ENCODE measurements around the gene CDH4.

The CDH4 gene

DNA sequence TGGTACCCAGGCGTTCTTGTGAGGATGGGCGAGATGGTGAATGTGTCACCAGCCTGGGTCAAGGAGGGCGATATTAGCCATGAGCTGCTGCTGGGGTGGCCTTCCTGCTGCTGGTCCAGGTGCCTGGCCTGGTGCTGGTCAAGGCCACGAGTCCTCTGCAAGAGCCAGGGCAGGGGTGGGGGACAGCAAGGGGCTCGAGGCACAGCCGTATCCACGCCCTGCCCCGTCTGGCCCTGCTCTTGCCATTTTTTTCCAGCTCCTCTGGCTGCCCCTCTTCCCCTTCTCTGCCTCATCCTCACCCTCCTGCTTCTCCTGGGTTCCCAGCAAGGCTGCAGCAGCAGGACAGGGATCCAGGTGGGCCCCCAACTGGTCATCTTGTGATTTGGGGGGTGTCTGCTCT is 51.2 kb downstream of the CDH4 start:
- DNase-seq (ENCODE audit: low read depth in 2 of 2) = no peak
- TF ChIP-seq, protein P1, sequence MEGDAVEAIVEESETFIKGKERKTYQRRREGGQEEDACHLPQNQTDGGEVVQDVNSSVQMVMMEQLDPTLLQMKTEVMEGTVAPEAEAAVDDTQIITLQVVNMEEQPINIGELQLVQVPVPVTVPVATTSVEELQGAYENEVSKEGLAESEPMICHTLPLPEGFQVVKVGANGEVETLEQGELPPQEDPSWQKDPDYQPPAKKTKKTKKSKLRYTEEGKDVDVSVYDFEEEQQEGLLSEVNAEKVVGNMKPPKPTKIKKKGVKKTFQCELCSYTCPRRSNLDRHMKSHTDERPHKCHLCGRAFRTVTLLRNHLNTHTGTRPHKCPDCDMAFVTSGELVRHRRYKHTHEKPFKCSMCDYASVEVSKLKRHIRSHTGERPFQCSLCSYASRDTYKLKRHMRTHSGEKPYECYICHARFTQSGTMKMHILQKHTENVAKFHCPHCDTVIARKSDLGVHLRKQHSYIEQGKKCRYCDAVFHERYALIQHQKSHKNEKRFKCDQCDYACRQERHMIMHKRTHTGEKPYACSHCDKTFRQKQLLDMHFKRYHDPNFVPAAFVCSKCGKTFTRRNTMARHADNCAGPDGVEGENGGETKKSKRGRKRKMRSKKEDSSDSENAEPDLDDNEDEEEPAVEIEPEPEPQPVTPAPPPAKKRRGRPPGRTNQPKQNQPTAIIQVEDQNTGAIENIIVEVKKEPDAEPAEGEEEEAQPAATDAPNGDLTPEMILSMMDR (IDR thresholded peaks at IDR 0.05; ENCODE audit: low read depth, low read length) = no peak
- no peak overlapping the region for H3K4me3 ChIP-seq (replicated peaks in 1 of 2; ENCODE audit: low read depth in 2 of 2, low read length in 2 of 2)

DNA sequence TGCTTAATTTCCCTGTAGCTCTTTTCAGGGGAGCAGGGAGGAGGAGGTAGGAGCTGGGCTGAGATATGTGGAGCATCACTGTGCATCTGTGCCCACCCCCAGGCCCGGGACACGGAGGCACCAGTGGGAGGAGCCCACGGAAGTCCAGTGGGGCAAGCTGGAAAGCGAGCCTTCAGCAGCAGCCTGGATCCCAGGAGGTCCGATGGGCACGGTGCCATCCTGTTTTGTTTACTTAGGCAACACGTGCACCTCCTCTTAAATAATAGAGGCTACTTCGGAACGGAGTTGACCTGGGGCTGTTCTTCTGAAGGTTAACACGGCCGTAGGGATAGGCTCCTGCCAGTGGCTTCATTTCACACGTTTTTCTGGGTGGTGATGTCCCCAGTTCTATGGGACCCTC is 51.6 kb downstream of the CDH4 start:
- no peak overlapping the region for H3K4me3 ChIP-seq (replicated peaks in 1 of 2; ENCODE audit: low read depth in 2 of 2, low read length in 2 of 2)
- DNase-seq (ENCODE audit: low read depth in 2 of 2) = no peak
- TF ChIP-seq, protein P1 (IDR thresholded peaks at IDR 0.05; ENCODE audit: low read depth, low read length) = no peak

DNA sequence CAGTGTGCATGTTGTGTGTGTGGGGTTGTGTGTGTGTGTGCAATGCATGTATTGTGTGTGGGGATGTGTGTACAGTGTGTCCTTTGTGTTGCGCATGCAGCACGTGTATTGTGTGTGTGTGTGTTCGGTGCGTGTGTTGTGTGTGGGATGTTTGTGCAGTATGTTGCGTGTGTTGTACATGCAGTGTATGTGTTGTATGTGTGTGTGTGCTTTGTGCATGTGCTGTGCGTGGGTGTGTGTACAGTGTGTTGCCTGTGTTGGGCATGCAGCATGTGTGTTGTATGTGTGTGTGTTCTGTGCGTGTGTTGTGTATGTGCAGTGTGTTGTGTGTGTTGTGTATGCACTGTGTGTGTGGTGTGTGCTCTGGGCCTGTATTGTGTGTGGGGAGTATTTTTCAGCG is 52.7 kb downstream of the CDH4 start:
- no peak for DNase-seq (ENCODE audit: low read depth in 2 of 2)
- no peak overlapping the region for H3K4me3 ChIP-seq (replicated peaks in 1 of 2; ENCODE audit: low read depth in 2 of 2, low read length in 2 of 2)
- TF ChIP-seq, protein P1 (IDR thresholded peaks at IDR 0.05; ENCODE audit: low read depth, low read length) = no peak

DNA sequence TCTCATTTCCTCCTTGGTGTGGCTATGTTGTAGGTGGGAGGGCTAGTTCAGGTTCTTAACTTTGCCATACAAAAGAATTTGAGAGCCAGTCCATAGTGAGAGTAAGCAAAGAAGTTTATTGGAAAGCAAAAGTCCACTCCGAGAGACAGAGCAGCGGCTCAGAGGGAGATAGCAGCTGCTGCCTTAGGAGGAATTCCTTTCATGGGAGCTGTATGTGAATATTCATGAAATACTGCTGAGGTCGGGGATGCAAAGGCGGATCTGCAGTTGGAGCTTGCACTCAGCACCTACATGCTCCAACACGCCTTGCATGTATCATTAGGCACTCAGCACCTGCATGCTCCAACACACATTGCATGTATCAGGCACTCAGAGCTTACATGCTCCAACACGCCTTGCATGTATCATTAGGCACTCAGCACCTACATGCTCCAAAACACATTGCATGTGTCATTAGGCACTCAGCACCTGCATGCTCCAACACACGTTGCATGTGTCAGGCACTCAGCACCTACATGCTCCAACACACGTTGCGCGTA is 54.9 kb downstream of the CDH4 start:
- TF ChIP-seq, protein P1 (IDR thresholded peaks at IDR 0.05; ENCODE audit: low read depth, low read length) = no peak
- no peak for DNase-seq (ENCODE audit: low read depth in 2 of 2)
- no peak overlapping the region for H3K4me3 ChIP-seq (replicated peaks in 1 of 2; ENCODE audit: low read depth in 2 of 2, low read length in 2 of 2)

DNA sequence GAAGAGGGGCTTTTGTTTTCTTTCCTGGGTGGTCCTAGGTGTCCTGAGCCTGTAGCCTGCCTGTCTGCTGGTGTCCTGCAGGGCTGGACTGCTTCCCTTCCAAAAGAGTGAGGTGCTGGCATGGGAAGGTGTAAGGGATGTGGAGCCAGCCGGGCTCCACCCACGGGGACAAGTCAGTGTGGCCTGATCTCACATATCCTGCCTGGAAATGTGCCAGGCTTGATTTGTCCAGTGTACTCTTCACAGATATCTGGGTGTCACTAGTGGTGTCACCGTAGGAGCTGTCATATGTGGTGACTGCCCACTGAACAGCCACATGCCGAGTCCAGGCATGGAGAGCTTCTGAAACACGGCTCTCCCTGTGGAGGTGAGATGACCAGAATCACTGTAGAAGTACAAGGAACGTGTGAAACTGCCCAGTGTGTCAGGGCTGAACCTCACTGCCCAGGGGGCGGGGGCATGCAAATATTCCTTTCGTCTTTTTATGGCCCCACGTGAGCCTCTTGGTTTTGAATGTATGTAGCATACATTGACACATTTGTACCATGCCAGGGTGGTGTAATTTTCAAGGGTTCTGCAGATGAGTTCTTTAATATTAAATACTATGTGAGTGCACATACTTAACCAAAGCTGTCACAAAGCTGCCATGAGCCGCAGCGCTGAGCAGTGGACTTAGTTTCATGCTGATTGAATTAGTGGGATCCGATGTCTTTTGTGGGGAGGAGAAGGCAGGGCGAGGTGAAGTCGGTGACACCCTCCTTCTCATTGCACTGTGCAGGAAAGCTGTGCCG is 55.8 kb downstream of the CDH4 start:
- H3K4me3 ChIP-seq (replicated peaks in 1 of 2; ENCODE audit: low read depth in 2 of 2, low read length in 2 of 2) = no peak overlapping the region
- TF ChIP-seq, protein P1 (IDR thresholded peaks at IDR 0.05; ENCODE audit: low read depth, low read length) = no peak
- no peak for DNase-seq (ENCODE audit: low read depth in 2 of 2)

DNA sequence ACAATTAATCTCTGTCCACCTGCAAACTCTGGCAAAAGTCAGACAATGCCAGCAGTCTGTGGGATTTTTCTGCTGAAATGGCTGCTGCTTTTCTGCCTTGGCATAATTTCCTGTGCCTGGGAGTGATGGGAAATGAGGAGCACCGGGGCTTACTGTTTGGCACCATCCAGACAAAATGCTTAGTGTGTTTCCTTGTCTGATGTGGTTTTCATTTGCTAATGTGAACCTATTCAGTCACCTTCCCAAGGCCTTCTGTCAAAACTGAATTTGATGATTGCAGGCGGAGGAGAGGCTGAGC is 56.4 kb downstream of the CDH4 start:
- no peak overlapping the region for H3K4me3 ChIP-seq (replicated peaks in 1 of 2; ENCODE audit: low read depth in 2 of 2, low read length in 2 of 2)
- no peak for DNase-seq (ENCODE audit: low read depth in 2 of 2)
- TF ChIP-seq, protein P1 (IDR thresholded peaks at IDR 0.05; ENCODE audit: low read depth, low read length) = no peak

DNA sequence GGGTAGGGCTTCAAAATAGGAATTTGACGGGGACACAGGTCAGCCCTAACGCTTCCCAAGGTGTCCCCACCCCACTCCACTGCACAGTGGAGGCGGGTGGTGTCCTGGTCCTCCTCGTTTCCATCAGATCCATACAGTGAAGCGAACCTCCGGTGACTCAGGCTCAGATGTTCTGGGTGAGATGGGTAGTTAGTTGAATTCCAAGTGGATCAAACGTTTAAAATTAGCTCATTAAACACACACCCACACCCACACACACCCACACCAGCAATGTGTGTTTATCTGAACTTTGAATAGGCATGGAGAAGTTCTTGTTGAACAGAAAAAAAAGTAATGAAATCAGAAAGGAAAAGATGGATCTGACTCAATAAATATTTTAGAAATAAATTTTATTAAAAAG is 58.9 kb downstream of the CDH4 start:
- TF ChIP-seq, protein P1 (IDR thresholded peaks at IDR 0.05; ENCODE audit: low read depth, low read length) = no peak
- no peak overlapping the region for H3K4me3 ChIP-seq (replicated peaks in 1 of 2; ENCODE audit: low read depth in 2 of 2, low read length in 2 of 2)
- no peak for DNase-seq (ENCODE audit: low read depth in 2 of 2)
